Osteocyte (in vitro differentiated cells): Measurements from ENCODE around the gene LY6G5B. TPM values are rescaled to one million over a fixed set of nuclear protein-coding genes. Genes with fewer than 3 reads are reported as not detected.
"Not testable (repeated sequence)": the region's sequence is repeated elsewhere in the genome, so short reads cannot be mapped to it uniquely, and the experiment has no call there.

ENCODE experiments used
- DNase-seq: peaks from one replicate; pipeline ENCODE4 v3.0.0; 2021; ENCODE audit warnings: mixed read lengths; ENCODE audit not compliant: unreplicated experiment; ENCODE audit errors: extremely low spot score
- H3K27ac Mint-ChIP-seq: one replicate; pipeline ENCODE4 v1.8.0; 2021; ENCODE audit warnings: mild to moderate bottlenecking, mixed read lengths; ENCODE audit not compliant: unreplicated experiment
- H3K27me3 Mint-ChIP-seq: one replicate; pipeline ENCODE4 v1.8.0; 2021; ENCODE audit warnings: mixed read lengths; ENCODE audit not compliant: unreplicated experiment
- H3K36me3 Mint-ChIP-seq: one replicate; pipeline ENCODE4 v1.8.0; 2021; ENCODE audit warnings: mixed read lengths; ENCODE audit not compliant: unreplicated experiment
- H3K4me1 Mint-ChIP-seq: one replicate; pipeline ENCODE4 v1.8.0; 2021; ENCODE audit warnings: mixed read lengths; ENCODE audit not compliant: unreplicated experiment
- H3K4me3 Mint-ChIP-seq: one replicate; pipeline ENCODE4 v1.8.0; 2021; ENCODE audit warnings: mild to moderate bottlenecking, moderate library complexity, mixed read lengths; ENCODE audit not compliant: unreplicated experiment
- H3K9me3 Mint-ChIP-seq: one replicate; pipeline ENCODE4 v1.8.0; 2021; ENCODE audit warnings: mixed read lengths; ENCODE audit not compliant: unreplicated experiment
- total RNA-seq: library from RNA; stranded (reverse); gene quantifications from 2 replicates; pipeline ENCODE4 v1.2.1, GENCODE V29; 2021
- TF ChIP-seq, protein P1 (sequence below): fragments of 200-600 bp; sonication (generic); IDR thresholded peaks from 2 replicates; pipeline ENCODE4 v1.5.0; 2021; ENCODE audit warnings: antibody characterized with exemption, mild to moderate bottlenecking, moderate library complexity

Gene LY6G5B
- total RNA-seq, 1 donor from 2014 or later = 17.6 TPM

DNA sequence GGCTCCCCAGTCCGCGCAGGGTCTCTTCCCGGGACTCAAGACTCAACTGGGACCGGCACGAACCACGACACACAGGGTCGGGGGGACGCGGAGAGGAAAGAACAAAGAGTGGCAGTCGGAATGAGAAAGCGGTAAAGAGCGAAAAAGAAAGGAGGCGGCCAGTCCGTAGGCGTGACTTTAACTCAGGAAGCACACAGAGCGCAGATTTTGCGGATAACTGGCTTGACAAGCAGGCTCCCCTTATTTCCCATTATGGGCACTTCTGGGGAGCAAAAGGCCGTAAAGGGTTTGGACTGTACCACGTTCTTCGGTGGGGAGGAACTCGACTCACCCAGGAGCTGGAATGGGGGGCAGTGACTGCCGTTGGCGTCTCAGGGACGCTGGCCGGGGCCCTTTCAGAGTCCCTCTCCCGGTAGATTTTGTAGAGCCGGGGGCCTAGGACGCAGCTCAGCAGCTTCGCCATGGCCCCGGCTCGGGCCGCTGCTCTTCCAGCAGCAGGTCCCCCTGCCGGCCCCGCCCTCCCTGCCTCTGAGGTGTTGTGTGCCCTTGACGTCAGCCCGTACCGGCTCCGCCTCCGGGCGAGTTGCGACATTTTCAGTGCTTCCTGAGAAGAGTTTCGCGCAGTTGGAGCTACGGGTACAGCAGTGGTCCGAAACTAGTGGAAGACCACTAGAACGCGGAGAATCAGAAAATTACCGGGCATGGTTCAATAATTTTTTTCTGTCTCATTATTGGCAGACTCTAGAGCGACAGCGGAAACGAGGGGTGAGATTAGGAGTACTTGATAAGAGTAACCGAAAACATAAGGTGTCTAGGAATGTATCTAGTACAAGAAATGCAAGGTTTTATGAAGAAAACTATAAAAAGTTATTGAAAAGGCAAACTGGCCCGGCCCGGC lies 33.3 kb downstream of the LY6G5B start, which contains the start of gene ABHD16A:
TSS of gene ABHD16A (minus strand) at position 506 of the 898 bp plus-strand sequence. CDS start at position 463, 43 bp downstream.
- H3K4me3 Mint-ChIP-seq = peak within 1 kb of the TSS; percentile 99
- DNase-seq = peak; percentile 99
- H3K9me3 Mint-ChIP-seq = no peaks in the 10 kb centered on the region
- H3K4me1 Mint-ChIP-seq = peaks cover 23% of the 10 kb centered on the region
- H3K36me3 Mint-ChIP-seq = peaks cover 2% of the 10 kb centered on the region
- peak within 1 kb of the TSS; percentile 98 for H3K27ac Mint-ChIP-seq
- H3K27me3 Mint-ChIP-seq = no peaks in the 10 kb centered on the region
- TF ChIP-seq, protein P1, sequence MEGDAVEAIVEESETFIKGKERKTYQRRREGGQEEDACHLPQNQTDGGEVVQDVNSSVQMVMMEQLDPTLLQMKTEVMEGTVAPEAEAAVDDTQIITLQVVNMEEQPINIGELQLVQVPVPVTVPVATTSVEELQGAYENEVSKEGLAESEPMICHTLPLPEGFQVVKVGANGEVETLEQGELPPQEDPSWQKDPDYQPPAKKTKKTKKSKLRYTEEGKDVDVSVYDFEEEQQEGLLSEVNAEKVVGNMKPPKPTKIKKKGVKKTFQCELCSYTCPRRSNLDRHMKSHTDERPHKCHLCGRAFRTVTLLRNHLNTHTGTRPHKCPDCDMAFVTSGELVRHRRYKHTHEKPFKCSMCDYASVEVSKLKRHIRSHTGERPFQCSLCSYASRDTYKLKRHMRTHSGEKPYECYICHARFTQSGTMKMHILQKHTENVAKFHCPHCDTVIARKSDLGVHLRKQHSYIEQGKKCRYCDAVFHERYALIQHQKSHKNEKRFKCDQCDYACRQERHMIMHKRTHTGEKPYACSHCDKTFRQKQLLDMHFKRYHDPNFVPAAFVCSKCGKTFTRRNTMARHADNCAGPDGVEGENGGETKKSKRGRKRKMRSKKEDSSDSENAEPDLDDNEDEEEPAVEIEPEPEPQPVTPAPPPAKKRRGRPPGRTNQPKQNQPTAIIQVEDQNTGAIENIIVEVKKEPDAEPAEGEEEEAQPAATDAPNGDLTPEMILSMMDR = no peak

DNA sequence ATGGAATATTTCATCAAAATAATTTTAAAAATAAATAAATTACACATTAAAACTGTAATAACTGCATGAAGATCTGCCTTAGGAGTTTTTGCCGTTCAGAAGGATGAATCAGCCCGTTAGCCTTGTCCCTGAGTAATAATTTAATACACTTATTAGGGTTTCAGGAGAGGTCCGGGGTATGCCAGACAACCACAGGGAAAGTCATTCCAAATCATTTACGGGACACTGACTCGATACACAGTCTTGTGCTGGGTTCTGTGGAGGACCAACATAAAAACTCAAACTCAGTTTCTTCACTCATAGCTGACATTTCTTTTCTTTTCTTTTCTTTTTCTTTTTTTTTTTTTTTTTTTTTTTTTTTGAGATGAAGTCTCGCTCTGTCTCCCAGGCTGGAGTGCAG lies 36.2 kb downstream of the LY6G5B start:
- TF ChIP-seq, protein P1 = no peak
- H3K36me3 Mint-ChIP-seq = peaks cover 2% of the 10 kb centered on the region
- DNase-seq = no peak
- no peak overlapping the region for H3K4me3 Mint-ChIP-seq
- H3K27me3 Mint-ChIP-seq = no peaks in the 10 kb centered on the region
- H3K27ac Mint-ChIP-seq = no peak overlapping the region
- H3K9me3 Mint-ChIP-seq = no peaks in the 10 kb centered on the region
- peaks cover 18% of the 10 kb centered on the region for H3K4me1 Mint-ChIP-seq

DNA sequence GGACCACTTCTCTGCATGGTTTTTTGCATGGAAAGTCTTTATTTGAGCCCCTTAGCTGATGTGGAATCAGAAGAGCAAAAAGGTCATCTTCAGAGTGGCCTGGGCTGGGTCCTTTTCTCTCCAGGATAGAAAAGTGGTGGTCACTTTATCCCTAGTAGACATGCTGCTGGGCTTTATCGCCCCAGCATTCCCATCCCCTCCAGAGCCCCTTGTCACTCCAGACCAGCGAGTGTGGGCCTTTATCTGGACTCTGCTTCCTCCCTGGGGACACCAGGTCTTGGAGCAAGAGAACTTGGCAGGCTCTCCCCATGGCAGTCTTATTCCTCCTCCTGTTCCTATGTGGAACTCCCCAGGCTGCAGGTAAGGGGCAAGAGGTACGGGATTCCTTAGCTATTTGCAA lies 36.8 kb downstream of the LY6G5B start, which contains the start of gene LY6G6F:
TSS of gene LY6G6F (plus strand) at position 268 of the 400 bp plus-strand sequence. CDS start at position 309, 41 bp downstream.
- DNase-seq = no peak
- Mint-ChIP-seq H3K27ac (no peak within 1 kb of the TSS), H3K27me3 (no peaks in the 10 kb centered on the region), H3K4me3 (no peak within 1 kb of the TSS), H3K9me3 (no peaks in the 10 kb centered on the region), H3K36me3 (no peaks in the 10 kb centered on the region), H3K4me1 (peaks cover 11% of the 10 kb centered on the region)
- TF ChIP-seq, protein P1 = no peak

DNA sequence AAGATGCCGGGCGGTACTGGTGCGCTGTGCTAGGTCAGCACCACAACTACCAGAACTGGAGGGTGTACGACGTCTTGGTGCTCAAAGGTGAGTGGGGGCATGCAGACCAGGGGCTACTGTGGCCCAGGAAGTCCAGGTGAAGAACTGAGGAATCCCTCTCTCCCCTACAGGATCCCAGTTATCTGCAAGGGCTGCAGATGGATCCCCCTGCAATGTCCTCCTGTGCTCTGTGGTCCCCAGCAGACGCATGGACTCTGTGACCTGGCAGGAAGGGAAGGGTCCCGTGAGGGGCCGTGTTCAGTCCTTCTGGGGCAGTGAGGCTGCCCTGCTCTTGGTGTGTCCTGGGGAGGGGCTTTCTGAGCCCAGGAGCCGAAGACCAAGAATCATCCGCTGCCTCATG lies 37.9 kb downstream of the LY6G5B start:
- H3K4me3 Mint-ChIP-seq = no peak overlapping the region
- no peaks in the 10 kb centered on the region for H3K36me3 Mint-ChIP-seq
- H3K4me1 Mint-ChIP-seq = peaks cover 5% of the 10 kb centered on the region
- no peaks in the 10 kb centered on the region for H3K9me3 Mint-ChIP-seq
- no peak overlapping the region for H3K27ac Mint-ChIP-seq
- TF ChIP-seq, protein P1 = no peak
- DNase-seq = no peak
- H3K27me3 Mint-ChIP-seq = peaks cover 4% of the 10 kb centered on the region

DNA sequence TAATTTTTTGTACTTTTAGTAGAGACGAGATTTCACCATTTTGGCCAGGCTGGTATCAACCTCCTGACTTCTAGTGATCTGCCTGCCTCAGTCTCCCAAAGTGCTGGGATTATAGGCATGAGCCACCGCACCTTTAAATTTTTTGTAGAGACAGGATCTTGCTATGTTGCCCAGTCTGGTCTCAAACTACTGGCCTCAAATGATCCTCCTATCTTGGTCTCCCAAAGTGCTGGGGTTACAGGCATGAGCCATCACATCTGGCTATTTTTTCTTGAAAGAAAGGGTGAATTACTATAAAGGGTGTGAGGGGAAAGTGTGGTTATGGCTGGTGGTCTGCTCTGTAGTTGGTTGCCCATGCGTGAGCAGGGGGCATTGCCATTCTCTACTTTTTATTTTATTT lies 38.4 kb downstream of the LY6G5B start:
- Mint-ChIP-seq H3K4me3 (no peak overlapping the region), H3K27ac (no peak overlapping the region), H3K27me3 (peaks cover 4% of the 10 kb centered on the region), H3K36me3 (no peaks in the 10 kb centered on the region), H3K4me1 (peaks cover 5% of the 10 kb centered on the region), H3K9me3 (no peaks in the 10 kb centered on the region)
- TF ChIP-seq, protein P1 = no peak
- no peak for DNase-seq

DNA sequence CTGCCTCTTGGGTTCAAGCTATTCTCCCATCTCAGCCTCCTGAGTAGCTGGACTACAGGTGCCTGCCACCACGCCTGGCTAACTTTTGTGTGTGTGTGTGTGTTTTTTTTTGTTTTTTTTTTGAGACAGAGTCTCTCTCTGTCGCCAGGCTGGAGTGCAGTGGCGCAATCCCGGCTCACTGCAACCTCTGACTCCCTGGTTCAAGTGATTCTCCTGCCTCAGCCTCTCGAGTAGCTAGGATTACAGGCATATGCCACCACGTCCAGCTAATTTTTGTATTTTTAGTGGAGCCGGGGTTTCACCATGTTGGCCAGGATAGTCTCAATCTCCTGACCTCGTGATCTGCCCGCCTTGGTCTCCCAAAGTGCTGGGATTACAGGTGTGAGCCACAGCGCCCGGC lies 39.4 kb downstream of the LY6G5B start:
- not testable (repeated sequence) for H3K9me3 Mint-ChIP-seq, DNase-seq, H3K27ac Mint-ChIP-seq, H3K36me3 Mint-ChIP-seq, H3K4me3 Mint-ChIP-seq, H3K4me1 Mint-ChIP-seq, H3K27me3 Mint-ChIP-seq
